ENCODE measurements around the gene IGF2BP2.

The IGF2BP2 gene

GRCh38 chr3:185730550-185730949 is 94.3 kb downstream of the IGF2BP2 start:
- DNase-seq, result no peak

- DNase-seq, result no peak
These were observed 95.3 kb downstream of the IGF2BP2 start for GRCh38 chr3:185729337-185730055.

GRCh38 chr3:185728630-185729336 is 96.1 kb downstream of the IGF2BP2 start:
- DNase-seq, result no peak

- no peak for DNase-seq
These were observed 97.0 kb downstream of the IGF2BP2 start for GRCh38 chr3:185727873-185728272.

- DNase-seq, result no peak
These were observed 98.4 kb downstream of the IGF2BP2 start for GRCh38 chr3:185726254-185726967.

- no peak for DNase-seq
These were observed 100.1 kb downstream of the IGF2BP2 start for GRCh38 chr3:185724761-185725160.

GRCh38 chr3:185724251-185724650 is 100.6 kb downstream of the IGF2BP2 start:
- DNase-seq, result no peak

DNA sequence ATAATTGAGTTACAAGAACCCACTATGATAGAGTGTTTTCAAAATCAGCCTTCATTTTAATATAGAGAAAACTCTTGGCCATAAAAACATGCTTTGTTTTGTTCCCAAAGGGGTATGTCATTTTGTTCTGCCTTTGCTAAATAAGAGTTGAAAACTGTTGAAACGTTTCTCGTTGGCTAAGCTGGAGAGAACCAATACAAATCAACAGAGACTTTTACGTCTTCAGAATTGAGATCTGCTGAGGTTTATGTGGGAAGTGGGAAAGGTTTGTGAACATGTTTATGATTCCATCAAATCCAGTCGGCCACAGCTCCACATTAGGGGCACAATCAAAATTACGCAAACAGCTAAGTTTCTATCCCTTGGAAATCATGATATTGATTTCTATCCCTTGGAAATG is 102.0 kb downstream of the IGF2BP2 start:
- no peak for DNase-seq

- DNase-seq, result no peak
These were observed 102.9 kb downstream of the IGF2BP2 start for GRCh38 chr3:185721970-185722369.

DNA sequence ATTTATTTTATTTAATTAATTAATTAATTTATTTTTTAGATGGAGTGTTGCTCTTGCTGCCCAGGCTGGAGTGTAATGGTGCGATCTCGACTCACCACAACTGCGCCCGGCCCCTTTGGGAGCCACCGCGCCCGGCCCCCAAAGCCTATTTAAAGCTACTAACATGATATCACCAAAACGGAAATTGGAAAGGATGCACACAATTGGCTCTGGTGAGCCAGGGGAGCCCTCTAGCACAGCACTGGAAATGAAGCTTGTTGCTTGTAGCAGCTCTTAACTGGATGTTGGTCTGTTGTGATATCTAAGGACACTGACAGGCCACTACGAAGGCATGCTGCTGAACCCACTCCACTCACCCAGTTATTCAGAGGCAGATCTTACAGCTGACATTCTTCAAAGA is 104.5 kb downstream of the IGF2BP2 start:
- no peak for DNase-seq

DNA sequence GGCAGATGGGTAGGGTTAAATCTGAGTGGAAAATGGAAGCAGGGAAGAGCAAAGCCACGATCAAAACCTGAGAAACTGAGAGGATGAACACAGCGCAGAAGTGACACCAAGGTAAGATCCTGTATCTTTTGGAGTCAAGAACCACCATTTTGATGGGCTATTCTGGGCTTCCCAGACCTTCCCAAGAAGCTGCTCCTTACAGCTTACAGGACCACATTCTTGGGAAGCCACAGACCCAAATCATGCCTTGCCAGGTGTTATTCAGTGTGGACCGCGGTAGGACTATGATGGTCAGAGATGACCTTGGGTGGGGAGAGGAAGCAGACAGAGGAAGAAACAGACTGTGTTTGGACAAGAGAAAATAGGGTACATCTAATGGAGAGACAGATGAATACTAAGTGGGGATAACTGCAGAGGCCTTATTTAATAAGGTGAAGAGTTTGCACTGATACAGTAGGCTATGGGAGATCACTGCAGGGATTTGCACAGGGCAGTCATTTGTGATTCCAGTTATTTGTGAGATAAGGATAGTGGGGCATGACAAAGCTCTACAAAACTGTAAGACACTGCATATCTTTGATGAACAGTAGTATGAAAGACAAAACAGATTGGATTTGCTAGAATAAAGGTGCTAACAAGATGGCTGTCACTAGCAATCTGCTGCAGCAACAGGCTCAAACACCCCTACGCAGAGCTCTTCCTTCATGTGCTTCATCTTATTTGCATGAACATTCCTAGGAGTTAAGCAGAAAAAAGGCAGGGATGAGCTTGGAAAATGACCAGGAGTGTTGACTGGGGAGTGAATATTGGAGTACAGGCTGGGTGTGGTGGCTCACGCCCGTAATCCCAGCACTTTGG is 105.9 kb downstream of the IGF2BP2 start:
- DNase-seq, result no peak

DNA sequence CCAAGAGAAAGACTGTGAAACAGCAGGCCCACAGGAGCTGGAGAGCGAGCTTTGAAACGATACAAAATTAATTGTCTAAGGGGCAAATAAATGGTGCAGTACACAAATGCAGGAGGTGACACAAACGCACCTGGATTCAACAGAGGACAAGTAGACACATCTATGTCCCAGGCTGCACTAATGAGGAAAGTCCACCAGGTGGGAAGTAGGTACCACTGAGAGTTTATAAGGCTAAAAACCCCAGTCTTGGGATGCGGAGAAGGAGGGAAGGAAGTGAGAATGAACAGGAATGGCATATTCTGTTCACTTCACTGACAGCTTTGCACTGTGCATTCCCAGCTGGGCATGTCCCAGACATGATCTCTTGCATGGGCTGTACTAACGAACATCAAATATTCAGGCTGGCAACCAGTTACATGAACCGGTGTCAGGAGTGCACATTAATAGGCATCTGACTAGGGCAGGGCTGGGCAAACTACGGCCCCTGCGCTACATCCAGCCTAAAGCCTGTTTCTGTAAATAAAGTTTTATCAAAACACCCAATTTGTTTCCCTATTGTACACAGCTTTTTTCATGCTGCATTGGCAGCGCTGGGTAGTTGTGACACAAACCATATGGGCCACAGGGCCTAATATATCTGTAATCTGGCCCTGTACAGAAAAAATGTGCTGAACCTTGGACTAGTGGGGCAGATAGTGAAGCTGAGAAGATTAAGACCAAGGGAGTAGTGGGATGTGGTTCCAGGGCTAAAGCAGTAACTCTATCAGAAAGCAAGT is 107.0 kb downstream of the IGF2BP2 start:
- DNase-seq, result no peak

- no peak for DNase-seq
These were observed 107.7 kb downstream of the IGF2BP2 start for GRCh38 chr3:185717121-185717520.

DNA sequence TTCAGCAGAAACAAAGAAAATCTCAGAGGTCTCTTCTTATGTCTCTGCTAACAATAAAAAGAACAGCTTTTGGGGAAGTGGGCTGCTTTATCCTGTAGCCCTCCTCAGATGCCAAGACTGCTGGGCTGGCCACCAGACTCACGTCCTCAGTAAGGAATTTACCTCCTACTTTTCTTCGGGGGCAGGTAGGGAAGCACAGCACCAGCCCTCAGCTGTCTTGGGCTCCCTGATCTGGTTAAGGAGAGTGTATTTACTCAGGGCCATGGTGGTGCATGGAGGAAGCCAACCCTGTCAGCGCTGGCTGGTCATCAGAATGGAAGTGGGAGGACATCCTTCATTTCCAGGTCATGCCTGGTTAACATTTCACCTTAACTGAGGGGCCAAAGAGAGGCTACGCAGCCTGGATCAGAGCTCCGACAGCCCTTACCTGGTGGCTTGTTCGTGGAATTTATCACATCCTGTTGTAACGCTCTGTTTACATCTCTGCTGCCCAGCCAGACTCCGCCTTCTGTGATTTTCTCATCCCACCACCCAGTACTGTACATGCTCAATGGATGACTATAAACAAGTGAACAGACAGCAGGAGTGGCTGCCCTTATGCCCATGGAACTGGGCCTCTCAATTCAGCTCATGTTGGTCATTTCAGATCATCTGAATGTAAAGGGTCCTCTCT is 108.3 kb downstream of the IGF2BP2 start:
- no peak for DNase-seq

DNA sequence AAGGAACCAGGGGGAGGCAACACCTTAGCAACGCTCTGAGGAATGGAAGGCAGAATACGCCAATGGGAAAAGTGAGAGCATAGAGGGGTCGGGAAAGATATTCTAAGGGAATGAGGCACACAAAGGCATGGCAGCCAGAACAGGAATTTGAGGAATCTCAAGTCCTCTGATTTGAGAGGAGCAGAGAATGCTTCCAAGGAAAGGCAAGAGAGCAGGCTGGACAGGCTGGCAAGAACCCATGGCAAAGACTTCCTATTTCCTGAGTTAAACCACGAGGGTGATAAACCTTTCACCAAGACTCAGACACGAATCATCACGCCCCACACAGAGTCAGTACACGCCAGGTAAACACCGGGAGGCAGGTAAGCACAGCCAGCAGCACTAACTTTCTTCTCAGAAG is 109.8 kb downstream of the IGF2BP2 start:
- no peak for DNase-seq

GRCh38 chr3:185714085-185714484 is 110.8 kb downstream of the IGF2BP2 start:
- DNase-seq, result no peak

DNA sequence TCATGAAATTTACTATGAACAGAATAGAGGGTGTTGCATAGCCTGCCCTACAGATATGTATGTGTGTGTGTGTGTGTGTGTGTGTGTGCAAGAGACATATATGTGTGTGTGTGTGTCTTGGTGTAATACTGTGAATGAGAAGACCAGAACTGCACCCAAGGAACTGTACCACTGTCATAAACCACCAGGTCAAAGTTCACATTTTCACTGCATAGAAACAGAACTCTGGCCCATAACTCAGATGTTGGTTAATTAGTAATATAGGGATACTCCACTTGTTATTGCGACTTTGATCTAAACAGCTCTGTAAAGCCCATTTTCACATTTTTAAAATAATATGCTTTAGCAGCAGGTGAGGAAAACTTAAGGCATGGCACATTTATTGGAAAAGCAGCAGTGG is 111.8 kb downstream of the IGF2BP2 start:
- DNase-seq, result no peak

DNA sequence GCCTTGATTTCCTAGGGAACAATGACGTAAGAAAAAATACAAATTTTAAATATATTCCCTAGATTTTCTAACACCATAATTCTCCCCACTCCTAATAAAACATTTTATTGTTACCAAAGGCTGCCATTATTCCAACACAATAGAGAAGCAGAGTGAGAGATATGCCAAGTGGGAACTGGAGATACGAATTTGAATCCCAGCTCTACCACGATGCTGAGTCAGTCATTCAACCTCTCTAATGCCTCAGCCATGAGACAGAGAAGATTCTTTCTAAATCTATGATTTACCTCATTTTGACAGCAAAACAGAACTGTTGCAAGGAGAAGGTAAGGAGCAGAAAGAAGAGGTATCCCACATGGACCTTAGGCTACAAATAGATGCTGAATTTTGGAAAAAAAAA is 112.5 kb downstream of the IGF2BP2 start:
- no peak for DNase-seq

- DNase-seq, result no peak
These were observed 113.5 kb downstream of the IGF2BP2 start for GRCh38 chr3:185711255-185711870.

DNA sequence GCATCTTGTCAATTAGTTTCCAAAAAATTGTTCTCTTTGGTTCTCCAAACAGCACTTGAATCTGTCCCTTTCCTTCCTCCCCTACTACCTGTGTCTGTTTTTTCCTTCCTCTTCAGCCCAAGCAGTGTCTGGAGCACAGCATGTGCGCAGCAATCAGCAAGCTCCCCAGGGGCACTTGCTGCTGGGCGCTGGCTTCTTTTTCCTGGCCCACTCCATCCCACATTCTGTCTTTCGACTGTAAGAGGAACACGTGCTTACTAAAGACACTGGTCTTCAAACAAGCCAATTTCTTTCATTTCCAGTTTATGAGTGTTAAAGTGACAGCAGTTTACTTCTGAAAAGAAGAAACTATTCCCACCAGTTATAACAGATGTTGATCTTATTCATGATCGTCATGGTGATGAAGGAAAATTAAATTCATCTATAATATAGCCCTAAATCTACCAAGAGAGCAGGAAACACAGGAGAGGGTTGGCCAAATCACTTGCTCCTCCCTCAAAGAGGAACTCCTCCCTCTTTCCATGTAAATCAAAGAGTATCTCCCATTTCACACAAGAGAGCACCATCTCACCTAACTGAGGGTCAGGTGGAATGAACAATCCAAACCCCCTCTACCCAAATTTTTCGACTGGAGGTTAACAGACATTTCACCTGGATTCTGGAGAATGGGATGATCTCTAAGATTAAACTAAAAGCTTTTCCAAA is 115.4 kb downstream of the IGF2BP2 start:
- no peak for DNase-seq

- no peak for DNase-seq
These were observed 116.5 kb downstream of the IGF2BP2 start for GRCh38 chr3:185708392-185708791.

All from NCI-H1694 treated with DMSO at 0.1 percent for 48 hours (cell line).